ENCODE measurements around the gene ANKRD12.

The ANKRD12 gene

GRCh38 chr18:9210966-9211365 is 74.4 kb downstream of the ANKRD12 start:
- no peak for TF ChIP-seq CTCF (conservative IDR thresholded peaks at IDR 0.05; ENCODE audit: low read depth, low read length)
- Histone ChIP-seq H3K4me2 (no peak overlapping the region; the same call in 1 of the 2 replicates), H3K27ac (no peak overlapping the region), H4K20me1 (ENCODE audit: insufficient read depth) (peaks cover 3% of the 10 kb centered on the region; the same call in 1 of the 2 replicates), H3K4me1 (ENCODE audit: low read depth, poor library complexity, severe bottlenecking) (peaks cover 8% of the 10 kb centered on the region), H3K27me3 (ENCODE audit: insufficient read depth, low read depth) (no peaks in the 10 kb centered on the region), H2AFZ (ENCODE audit: low read depth) (no peak overlapping the region), H3K9ac (no peak overlapping the region), H3K4me3 (IDR thresholded peaks at IDR 0.05; ENCODE audit: insufficient read depth, low read depth, low read length) (no peak overlapping the region), H3K79me2 (ENCODE audit: insufficient read depth, low read depth) (peaks cover 9% of the 10 kb centered on the region; the same call in 1 of the 2 replicates), H3K36me3 (ENCODE audit: insufficient read depth) (peaks cover 14% of the 10 kb centered on the region; the same call in 1 of the 2 replicates)

GRCh38 chr18:9211955-9212354 is 75.4 kb downstream of the ANKRD12 start:
- peaks cover 9% of the 10 kb centered on the region; the same call in 1 of the 2 replicates for H3K79me2 ChIP-seq (ENCODE audit: insufficient read depth, low read depth)
- no peak overlapping the region for H3K27ac ChIP-seq
- no peak overlapping the region for H3K9ac ChIP-seq
- peaks cover 8% of the 10 kb centered on the region for H3K4me1 ChIP-seq (ENCODE audit: low read depth, poor library complexity, severe bottlenecking)
- no peak for TF ChIP-seq CTCF (conservative IDR thresholded peaks at IDR 0.05; ENCODE audit: low read depth, low read length)
- H3K4me3 ChIP-seq (IDR thresholded peaks at IDR 0.05; ENCODE audit: insufficient read depth, low read depth, low read length), result no peak overlapping the region
- H2AFZ ChIP-seq (ENCODE audit: low read depth), result no peak overlapping the region
- no peak overlapping the region for H3K4me2 ChIP-seq
- peaks cover 3% of the 10 kb centered on the region; the same call in 1 of the 2 replicates for H4K20me1 ChIP-seq (ENCODE audit: insufficient read depth)
- H3K36me3 ChIP-seq (ENCODE audit: insufficient read depth), result peaks cover 14% of the 10 kb centered on the region; the same call in 1 of the 2 replicates
- no peaks in the 10 kb centered on the region for H3K27me3 ChIP-seq (ENCODE audit: insufficient read depth, low read depth)

- H4K20me1 ChIP-seq (ENCODE audit: insufficient read depth), result peaks cover 3% of the 10 kb centered on the region; the same call in 1 of the 2 replicates
- H3K4me1 ChIP-seq (ENCODE audit: low read depth, poor library complexity, severe bottlenecking), result peaks cover 8% of the 10 kb centered on the region
- H3K27ac ChIP-seq, result no peak overlapping the region
- TF ChIP-seq CTCF (conservative IDR thresholded peaks at IDR 0.05; ENCODE audit: low read depth, low read length), result no peak
- H3K9ac ChIP-seq, result no peak overlapping the region
- no peaks in the 10 kb centered on the region for H3K79me2 ChIP-seq (ENCODE audit: insufficient read depth, low read depth)
- H3K4me2 ChIP-seq, result no peak overlapping the region
- H3K4me3 ChIP-seq (IDR thresholded peaks at IDR 0.05; ENCODE audit: insufficient read depth, low read depth, low read length), result no peak overlapping the region
- peaks cover 11% of the 10 kb centered on the region; the same call in 1 of the 2 replicates for H3K36me3 ChIP-seq (ENCODE audit: insufficient read depth)
- H2AFZ ChIP-seq (ENCODE audit: low read depth), result no peak overlapping the region
- H3K27me3 ChIP-seq (ENCODE audit: insufficient read depth, low read depth), result no peaks in the 10 kb centered on the region
These were observed 78.8 kb downstream of the ANKRD12 start for GRCh38 chr18:9215221-9215933.

- Histone ChIP-seq H3K9ac (no peak overlapping the region), H2AFZ (ENCODE audit: low read depth) (no peak overlapping the region), H3K27ac (no peak overlapping the region), H3K36me3 (ENCODE audit: insufficient read depth) (peaks cover 5% of the 10 kb centered on the region; the same call in 1 of the 2 replicates), H3K4me2 (no peak overlapping the region), H4K20me1 (ENCODE audit: insufficient read depth) (no peaks in the 10 kb centered on the region), H3K27me3 (ENCODE audit: insufficient read depth, low read depth) (no peaks in the 10 kb centered on the region), H3K4me1 (ENCODE audit: low read depth, poor library complexity, severe bottlenecking) (peaks cover 6% of the 10 kb centered on the region), H3K79me2 (ENCODE audit: insufficient read depth, low read depth) (no peaks in the 10 kb centered on the region), H3K4me3 (IDR thresholded peaks at IDR 0.05; ENCODE audit: insufficient read depth, low read depth, low read length) (no peak overlapping the region)
- no peak for TF ChIP-seq CTCF (conservative IDR thresholded peaks at IDR 0.05; ENCODE audit: low read depth, low read length)
These were observed 79.9 kb downstream of the ANKRD12 start for GRCh38 chr18:9216459-9216858.
